HepG2 (cell line): ENCODE data around the gene TRAPPC10. TPM values are rescaled to one million over a fixed set of nuclear protein-coding genes. Genes with fewer than 3 reads are reported as not detected.

Source experiments
- GMEB1 ChIP-seq: sonication (generic); formaldehyde crosslinking; IDR thresholded peaks from 2 replicates; pipeline ENCODE4 v1.5.1; 2020; ENCODE audit warnings: missing genetic modification reagents, mild to moderate bottlenecking, borderline replicate concordance
- HMG20A ChIP-seq: IDR thresholded peaks from 2 replicates; pipeline ENCODE4 v1.6.1; 2016; ENCODE audit warnings: borderline replicate concordance
- MTERF4 ChIP-seq: sonication (generic); formaldehyde crosslinking; IDR thresholded peaks from 2 replicates; pipeline ENCODE4 v1.8.0; 2023; ENCODE audit warnings: mild to moderate bottlenecking, missing genetic modification reagents
- MXI1 ChIP-seq: IDR thresholded peaks from 3 replicates; pipeline ENCODE4 v1.6.1; 2012; ENCODE audit warnings: low read depth, low read length, inconsistent platforms, borderline replicate concordance
- NFE2L1 ChIP-seq: sonication (generic); formaldehyde crosslinking; IDR thresholded peaks from 2 replicates; pipeline ENCODE4 v1.4.0; 2020; ENCODE audit warnings: missing genetic modification reagents, mild to moderate bottlenecking, borderline replicate concordance
- REPIN1 ChIP-seq: sonication (generic); formaldehyde crosslinking; IDR thresholded peaks from 2 replicates; pipeline ENCODE4 v1.8.0; 2022; ENCODE audit warnings: missing genetic modification reagents, low read depth, mild to moderate bottlenecking, borderline replicate concordance
- ZNF142 ChIP-seq: sonication (generic); formaldehyde crosslinking; IDR thresholded peaks from 2 replicates; pipeline ENCODE4 v1.4.0; 2020; ENCODE audit warnings: missing genetic modification reagents
- ZNF224 ChIP-seq: sonication (generic); formaldehyde crosslinking; IDR thresholded peaks from 2 replicates; pipeline ENCODE4 v1.5.0; 2020; ENCODE audit warnings: mild to moderate bottlenecking, missing genetic modification reagents
- ZNF230 ChIP-seq: sonication (generic); formaldehyde crosslinking; IDR thresholded peaks from 2 replicates; pipeline ENCODE4 v1.4.0; 2020; ENCODE audit warnings: mild to moderate bottlenecking, missing genetic modification reagents
- ZNF253 ChIP-seq: sonication (generic); formaldehyde crosslinking; IDR thresholded peaks from 2 replicates; pipeline ENCODE4 v1.8.0; 2022; ENCODE audit warnings: mild to moderate bottlenecking, missing genetic modification reagents, borderline replicate concordance
- ZNF263 ChIP-seq: sonication (generic); formaldehyde crosslinking; IDR thresholded peaks from 2 replicates; pipeline ENCODE4 v1.4.0; 2020; ENCODE audit warnings: missing genetic modification reagents
- ZNF766 ChIP-seq: sonication (generic); formaldehyde crosslinking; IDR thresholded peaks from 2 replicates; pipeline ENCODE4 v1.5.0; 2020; ENCODE audit warnings: missing genetic modification reagents, borderline replicate concordance
- polyA plus RNA-seq, 8 experiments: library from polyadenylated mRNA; depleted of rRNA in 3 of 8; stranded (reverse) in 7 of 8; unstranded in 1 of 8; fragments of >200 nt; fragmentation: Illumina TruSeq in 4 of 8; extraction: Trizol in 4 of 8; gene quantifications; 2 replicates each; pipeline versions ENCODE4 v1.2.1 to v1.2.3, GENCODE V29; 2011 to 2016; ENCODE audit warnings: low read depth in 4 of 8, missing spikeins in 1 of 8, mixed read lengths in 1 of 8; ENCODE audit not compliant: insufficient read depth in 1 of 8
- total RNA-seq, 5 experiments: library from RNA; depleted of rRNA; stranded (reverse); fragments of >200 nt; fragmentation: Illumina TruSeq; extraction: Trizol; gene quantifications; 2 replicates each; pipeline ENCODE4 v1.2.3, GENCODE V29; 2016; ENCODE audit warnings: low read depth in 1 of 5
- TF ChIP-seq, protein P1 (sequence below): sonication (generic); formaldehyde crosslinking; IDR thresholded peaks from 2 replicates; pipeline ENCODE4 v1.4.0; 2020; ENCODE audit warnings: missing genetic modification reagents, borderline replicate concordance

Gene TRAPPC10
- total and polyA plus RNA-seq, 2 of the 13 experiments (the other 11 are each of a cell fraction or from before 2014, with no cell fraction given): 10.6 to 16.5 TPM

- TF ChIP-seq, protein P1, sequence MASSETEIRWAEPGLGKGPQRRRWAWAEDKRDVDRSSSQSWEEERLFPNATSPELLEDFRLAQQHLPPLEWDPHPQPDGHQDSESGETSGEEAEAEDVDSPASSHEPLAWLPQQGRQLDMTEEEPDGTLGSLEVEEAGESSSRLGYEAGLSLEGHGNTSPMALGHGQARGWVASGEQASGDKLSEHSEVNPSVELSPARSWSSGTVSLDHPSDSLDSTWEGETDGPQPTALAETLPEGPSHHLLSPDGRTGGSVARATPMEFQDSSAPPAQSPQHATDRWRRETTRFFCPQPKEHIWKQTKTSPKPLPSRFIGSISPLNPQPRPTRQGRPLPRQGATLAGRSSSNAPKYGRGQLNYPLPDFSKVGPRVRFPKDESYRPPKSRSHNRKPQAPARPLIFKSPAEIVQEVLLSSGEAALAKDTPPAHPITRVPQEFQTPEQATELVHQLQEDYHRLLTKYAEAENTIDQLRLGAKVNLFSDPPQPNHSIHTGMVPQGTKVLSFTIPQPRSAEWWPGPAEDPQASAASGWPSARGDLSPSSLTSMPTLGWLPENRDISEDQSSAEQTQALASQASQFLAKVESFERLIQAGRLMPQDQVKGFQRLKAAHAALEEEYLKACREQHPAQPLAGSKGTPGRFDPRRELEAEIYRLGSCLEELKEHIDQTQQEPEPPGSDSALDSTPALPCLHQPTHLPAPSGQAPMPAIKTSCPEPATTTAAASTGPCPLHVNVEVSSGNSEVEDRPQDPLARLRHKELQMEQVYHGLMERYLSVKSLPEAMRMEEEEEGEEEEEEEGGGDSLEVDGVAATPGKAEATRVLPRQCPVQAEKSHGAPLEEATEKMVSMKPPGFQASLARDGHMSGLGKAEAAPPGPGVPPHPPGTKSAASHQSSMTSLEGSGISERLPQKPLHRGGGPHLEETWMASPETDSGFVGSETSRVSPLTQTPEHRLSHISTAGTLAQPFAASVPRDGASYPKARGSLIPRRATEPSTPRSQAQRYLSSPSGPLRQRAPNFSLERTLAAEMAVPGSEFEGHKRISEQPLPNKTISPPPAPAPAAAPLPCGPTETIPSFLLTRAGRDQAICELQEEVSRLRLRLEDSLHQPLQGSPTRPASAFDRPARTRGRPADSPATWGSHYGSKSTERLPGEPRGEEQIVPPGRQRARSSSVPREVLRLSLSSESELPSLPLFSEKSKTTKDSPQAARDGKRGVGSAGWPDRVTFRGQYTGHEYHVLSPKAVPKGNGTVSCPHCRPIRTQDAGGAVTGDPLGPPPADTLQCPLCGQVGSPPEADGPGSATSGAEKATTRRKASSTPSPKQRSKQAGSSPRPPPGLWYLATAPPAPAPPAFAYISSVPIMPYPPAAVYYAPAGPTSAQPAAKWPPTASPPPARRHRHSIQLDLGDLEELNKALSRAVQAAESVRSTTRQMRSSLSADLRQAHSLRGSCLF: no peak
- TF ChIP-seq MXI1 (no peak), NFE2L1 (CRISPR knock-in tag) (no peak), REPIN1 (CRISPR knock-in tag) (no peak), GMEB1 (CRISPR knock-in tag) (no peak), ZNF142 (CRISPR knock-in tag) (no peak), ZNF224 (CRISPR knock-in tag) (no peak), HMG20A (no peak), ZNF230 (CRISPR knock-in tag) (no peak), ZNF263 (CRISPR knock-in tag) (0 out of 2 replicates have a peak, but pooled peaks have one; percentile 14), ZNF766 (CRISPR knock-in tag) (no peak), MTERF4 (CRISPR knock-in tag) (no peak), ZNF253 (CRISPR knock-in tag) (no peak)
Observed at GRCh38 chr21:43993420-43993934, 18.6 kb upstream of the TRAPPC10 start (continued).
